Retina (tissue), 1 donor: ENCODE data around the gene FARS2.

Experiments
- DNase-seq: peaks from one replicate; pipeline ENCODE4 v3.0.0-alpha.2; 2016

FARS2 gene

GRCh38 chr6:5260661-5261544, at the start of gene FARS2, which contains the start of gene LYRM4:
Gene FARS2, plus strand, starts transcription at chr6:5261513.
Gene LYRM4, minus strand, starts transcription at chr6:5260950. Its CDS starts 217 bp downstream, at chr6:5260733.
- DNase-seq, result peak; percentile 100

DNA sequence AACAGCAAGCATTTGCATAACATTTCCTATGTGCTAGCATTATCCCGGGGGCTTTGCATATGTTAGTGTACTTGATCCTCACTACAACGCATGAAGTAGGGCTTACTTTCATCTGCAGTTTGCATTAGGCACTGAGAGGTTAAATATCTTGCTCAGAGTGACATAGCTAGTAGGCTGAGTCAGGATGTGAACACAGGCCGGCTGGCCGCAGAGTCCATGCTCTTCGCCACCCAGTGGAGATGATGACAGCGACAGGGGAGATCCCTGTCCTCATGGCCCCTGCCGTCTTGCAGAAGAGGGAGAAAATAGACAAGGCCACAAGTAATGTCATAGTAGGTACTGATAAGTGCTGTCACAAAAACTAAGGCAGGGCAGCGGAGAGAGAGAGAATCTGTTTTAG, 47.5 kb upstream of the FARS2 start:
- DNase-seq, result no peak

- DNase-seq, result peak; percentile 74
These were observed 46.7 kb upstream of the FARS2 start for GRCh38 chr6:5214570-5215052.

GRCh38 chr6:5215159-5215558, 46.2 kb upstream of the FARS2 start:
- no peak for DNase-seq

DNA sequence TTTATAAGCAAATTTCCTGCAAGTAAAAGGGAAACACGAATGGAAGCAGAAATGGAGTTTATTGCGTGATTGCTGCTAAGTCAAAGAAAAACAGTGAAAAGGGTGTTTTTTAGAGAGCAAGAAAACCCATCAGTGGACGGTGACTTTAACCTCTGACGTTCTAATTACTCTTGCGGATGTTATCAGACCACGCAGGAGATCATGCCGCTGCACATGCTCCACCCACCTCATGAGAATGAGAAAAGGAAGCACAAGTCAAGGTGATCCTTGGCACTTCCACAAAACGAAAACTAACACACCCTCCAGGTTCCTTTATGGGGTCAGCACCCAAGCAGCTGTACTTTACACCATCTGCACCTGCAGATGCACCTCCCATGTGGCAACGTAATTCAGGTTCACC, 45.5 kb upstream of the FARS2 start:
- no peak for DNase-seq

- DNase-seq, result no peak
These were observed 44.0 kb upstream of the FARS2 start for GRCh38 chr6:5217356-5217755.

DNA sequence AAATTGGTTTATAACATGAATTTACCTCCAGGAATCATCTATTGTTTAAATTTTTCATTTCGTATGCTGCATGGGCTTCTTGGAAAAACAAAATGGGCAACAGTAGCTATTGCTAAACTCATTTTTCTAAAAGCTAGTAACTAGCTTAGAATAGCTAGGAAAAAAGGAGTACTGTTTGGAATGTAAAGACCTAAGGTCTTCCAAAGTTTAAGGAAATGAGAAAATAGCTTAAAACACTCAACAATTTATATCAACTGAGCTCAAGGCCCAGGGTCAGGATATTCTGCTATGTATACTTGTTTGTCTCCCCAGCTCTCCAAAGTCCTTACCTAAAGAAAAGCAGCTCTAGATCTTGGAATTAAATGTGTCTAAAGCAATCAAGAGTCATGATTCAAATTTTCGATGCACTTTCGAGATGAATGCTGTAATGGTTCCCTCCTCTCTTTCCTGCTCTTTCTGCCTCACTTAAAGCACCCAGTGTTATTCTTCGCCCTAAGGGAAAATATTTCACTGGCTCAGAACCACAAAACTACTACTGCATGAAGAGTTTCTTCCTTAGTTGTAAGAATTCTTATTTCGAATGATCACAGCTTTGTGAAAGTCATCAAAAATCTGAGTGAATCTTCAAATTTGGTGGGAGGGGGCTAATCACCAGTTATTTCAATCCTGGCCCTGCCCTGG, 42.2 kb upstream of the FARS2 start:
- no peak for DNase-seq

GRCh38 chr6:5220443-5220842, 40.9 kb upstream of the FARS2 start:
- DNase-seq, result no peak

- no peak for DNase-seq
These were observed 38.0 kb upstream of the FARS2 start for GRCh38 chr6:5223309-5223708.

- no peak for DNase-seq
These were observed 32.0 kb upstream of the FARS2 start for GRCh38 chr6:5229356-5229755.

GRCh38 chr6:5230081-5230480, 31.2 kb upstream of the FARS2 start:
- no peak for DNase-seq

DNA sequence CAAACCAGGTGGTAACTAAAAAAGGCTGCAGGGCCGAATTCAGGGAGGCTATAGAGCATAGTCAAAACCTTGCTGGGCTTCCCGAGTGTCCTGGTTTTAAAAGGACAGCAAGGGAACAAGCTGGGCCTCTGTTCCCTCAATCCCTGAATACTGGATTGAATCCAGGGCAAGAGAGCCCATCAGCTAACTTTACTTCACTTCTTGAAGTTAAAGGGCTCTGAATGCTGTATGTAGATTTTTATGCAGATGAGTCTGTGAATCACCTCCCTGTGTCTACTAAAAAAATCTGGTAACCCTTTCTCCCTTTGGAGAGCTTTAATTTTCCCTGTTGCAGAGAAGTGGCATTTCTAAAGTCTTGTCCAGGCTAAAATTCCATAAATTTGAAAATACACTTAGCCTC, 30.0 kb upstream of the FARS2 start:
- DNase-seq, result no peak

GRCh38 chr6:5234874-5235273, 26.4 kb upstream of the FARS2 start:
- no peak for DNase-seq

GRCh38 chr6:5235830-5236229, 25.5 kb upstream of the FARS2 start:
- DNase-seq, result no peak

- DNase-seq, result no peak
These were observed 23.5 kb upstream of the FARS2 start for GRCh38 chr6:5237805-5238204.

DNA sequence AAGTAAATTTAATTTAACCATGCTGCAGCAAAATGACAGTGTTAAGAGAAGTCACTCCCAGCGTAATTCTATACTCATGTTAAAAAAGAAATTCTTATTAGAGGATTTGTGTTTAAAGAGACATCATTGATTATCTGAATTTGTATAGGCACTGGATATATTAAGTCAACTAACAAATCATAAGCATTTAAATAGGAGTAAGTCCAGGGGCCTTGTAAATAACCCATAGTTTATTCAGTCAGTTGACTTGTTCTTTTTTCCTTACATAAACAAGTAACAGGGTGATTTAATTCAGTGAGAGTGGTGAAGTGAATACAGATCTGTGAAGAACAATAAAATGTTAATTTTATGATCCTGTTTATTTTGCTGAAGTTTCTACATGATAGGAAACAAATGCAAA, 23.0 kb upstream of the FARS2 start:
- no peak for DNase-seq

DNA sequence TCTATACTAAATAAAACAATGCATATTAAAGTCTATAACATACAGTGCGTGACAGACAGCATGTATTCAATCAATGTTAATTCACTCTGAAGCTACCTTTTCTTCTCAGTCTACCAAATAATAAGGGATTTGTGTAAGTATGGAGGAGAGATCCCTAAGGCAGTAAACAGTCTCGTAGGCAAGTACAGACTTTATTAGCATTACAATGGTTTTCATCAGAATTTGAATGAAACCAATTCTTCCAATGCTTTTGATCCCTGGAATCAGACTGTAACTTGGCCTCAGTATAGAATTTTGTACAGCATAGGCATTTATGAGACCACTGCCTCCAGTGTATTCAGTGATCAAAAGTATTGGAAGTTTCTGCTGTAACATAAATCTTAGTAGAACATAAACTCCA, 20.1 kb upstream of the FARS2 start:
- no peak for DNase-seq

- no peak for DNase-seq
These were observed 18.2 kb upstream of the FARS2 start for GRCh38 chr6:5243069-5243468.

- no peak for DNase-seq
These were observed 14.9 kb upstream of the FARS2 start for GRCh38 chr6:5246141-5247097.

GRCh38 chr6:5247201-5247600, 14.1 kb upstream of the FARS2 start:
- DNase-seq, result peak; percentile 58

DNA sequence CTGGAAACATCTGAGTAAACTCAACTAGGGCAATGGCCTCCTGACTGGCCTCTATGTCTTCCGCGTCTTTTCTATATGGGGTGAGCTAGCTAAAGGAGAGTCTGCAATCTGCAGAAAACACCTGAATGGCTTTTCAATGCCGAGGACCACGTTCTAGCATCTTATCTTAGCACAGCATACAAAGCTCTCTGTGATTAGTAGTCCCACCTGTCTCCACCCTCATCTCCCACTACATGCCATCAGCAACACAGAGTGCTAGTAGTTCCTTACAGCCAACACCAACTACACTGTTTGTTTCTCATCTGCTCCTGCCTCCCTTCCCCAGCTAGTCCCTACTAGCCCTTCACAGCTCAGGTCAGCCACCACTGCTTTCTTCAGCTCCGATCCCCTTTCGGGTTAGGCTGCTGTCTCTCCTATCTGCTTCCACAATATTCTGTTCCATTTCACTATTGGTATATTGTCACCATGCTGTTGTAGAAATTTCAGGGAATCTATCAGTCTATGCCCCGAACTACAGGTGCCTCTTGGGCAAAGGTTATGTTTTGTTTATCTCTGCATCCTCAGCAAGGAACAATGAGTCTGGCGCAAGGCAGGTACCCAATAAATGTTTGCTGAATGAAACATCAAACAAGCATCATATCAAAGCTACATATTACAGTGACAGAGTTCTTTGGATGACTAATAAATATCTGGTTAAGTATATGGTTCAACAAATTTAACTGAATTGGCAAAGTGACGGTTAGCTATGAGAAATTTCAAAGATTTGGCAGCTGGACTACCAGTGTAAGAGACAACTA, 12.8 kb upstream of the FARS2 start:
- no peak for DNase-seq
